ENCODE results near the gene ZNF175. TPM values are rescaled to one million over a fixed set of nuclear protein-coding genes. Genes with fewer than 3 reads are reported as not detected.

The ZNF175 gene
- total RNA-seq, 1 donor from 2014 or later: 16.0 TPM

DNA sequence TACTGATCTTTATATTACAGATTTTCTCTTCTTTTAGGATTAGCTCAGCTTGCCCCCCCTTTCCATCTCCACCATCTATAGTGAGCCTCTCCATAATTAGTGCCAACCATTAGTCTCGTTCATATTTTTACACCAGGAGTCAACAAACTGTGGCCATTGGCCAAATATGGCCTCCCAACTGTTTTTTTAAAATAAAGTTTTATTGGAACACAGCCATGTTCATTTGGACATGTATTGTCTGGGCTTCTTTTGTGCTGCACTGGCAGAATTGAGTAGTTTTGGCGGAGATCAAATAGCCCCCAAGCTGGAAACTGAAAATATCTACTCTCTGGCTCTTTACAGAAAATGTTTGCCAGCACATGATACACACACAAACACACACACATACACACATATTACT is 18.4 kb downstream of the ZNF175 start:
- no peak for DNase-seq (ENCODE audit: low spot score)

DNA sequence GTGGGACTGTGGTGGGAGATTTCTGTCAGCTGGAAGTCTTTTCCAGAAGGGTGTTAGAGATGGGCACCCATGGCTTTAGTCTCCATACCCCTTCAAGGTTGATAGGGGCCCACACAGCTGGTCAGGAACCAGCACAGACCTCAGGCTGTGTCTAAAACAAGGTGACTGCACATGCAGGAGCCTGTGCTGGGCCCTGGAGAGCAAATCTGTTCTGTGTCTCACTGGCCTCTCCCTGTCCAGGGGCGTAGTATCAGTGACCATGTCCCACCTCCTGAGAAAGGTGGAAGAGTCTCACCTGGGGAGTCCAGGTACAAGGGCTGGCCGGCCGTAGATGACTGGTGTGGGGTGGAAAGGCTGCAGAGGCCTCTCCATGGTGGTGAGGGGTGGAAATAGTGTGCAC is 19.4 kb downstream of the ZNF175 start:
- no peak for DNase-seq (ENCODE audit: low spot score)

DNA sequence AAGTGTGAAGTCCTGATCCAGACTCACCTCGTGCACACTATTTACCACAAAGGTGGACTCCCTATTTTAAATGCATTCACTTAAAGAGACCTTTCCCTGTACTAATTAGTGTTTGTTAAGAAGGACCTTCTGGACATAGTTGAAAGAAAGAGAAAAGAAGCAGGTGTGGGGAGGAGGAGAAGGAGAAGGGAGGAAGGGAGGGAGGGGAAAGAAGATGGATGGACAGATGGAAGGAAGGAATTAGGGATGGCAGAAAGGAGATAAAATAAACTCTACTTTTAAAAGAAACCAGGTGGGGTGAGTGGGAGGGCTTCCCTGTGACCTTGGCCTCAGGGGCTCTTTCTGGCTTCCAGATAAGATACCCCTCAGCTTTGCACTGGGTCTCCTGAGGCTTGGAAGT is 21.4 kb downstream of the ZNF175 start:
- DNase-seq (ENCODE audit: low spot score): no peak

DNA sequence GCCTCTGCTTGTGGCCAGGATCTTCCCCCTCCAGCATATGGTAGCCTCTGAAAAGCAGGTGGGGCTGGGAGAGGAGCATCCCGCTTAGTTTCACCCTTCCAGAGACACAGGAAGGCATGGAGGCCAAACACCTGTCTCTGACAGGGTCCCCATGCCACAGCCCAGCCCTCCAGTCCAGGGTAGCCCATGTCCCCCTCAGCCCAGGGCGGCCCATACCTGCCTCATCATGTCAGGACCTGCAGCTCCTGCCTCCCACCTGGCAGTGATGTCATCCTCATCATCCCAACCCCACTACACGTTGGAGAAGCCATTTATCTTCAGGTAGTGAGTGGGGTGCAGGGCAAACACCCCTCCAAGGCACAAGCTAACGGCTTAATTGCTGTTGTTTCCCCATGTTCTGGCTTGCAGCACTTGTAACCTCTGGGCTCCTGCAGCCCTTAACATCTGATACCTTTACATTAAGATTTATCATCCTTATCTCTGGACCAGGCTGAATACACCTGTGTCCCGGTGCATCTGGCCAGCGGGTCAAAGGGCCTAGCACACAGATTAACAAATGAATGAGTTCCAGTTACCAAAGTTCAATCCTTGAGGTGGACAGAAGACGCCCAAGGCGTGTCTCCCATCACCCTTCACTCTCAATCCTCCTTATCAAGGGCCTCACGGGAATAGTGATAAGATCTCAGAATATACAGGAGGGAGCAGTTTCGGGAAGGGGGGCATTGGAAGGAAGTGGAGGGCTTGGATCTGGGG is 22.2 kb downstream of the ZNF175 start:
- DNase-seq (ENCODE audit: low spot score): no peak

DNA sequence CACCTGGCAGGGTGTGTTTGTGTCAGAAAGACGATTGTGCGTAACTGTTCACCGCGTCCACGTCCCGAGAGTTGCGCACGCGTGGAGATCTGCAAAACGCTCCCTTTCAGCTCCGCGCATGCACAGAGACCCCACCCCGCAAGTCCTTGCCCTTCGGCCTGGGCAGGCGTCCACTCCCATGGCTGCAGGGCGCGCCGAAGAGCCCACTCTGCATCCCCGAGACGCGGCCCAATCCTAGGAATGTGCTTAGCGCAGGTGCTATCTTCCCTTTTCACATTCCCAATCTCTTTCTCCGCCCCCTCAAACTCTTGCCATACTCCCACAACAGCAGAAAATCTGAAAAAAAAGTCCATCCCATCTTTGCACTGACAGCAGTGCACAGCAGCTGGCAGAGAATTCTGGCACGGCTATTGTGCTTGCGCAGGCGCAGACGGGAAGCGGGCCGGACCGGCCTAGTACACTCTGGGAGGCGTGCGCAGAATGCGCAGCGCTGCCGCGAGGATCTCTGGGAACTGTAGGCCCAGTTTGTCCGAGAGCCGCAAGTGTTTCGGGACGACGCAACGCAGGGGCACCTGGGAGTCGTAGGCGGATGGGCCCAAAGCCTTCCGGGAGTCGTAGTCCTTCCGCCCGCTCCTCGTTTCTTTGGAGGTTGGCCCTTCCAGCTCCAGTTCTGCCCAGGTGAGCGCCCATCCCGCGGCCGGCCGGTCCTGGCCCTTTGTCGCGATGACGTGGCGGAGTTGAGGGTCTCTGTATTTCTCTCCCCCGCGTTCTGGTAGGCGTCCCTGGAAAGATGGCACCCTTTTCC is 23.1 kb downstream of the ZNF175 start:
- peak; percentile 97 for DNase-seq (ENCODE audit: low spot score)

DNA sequence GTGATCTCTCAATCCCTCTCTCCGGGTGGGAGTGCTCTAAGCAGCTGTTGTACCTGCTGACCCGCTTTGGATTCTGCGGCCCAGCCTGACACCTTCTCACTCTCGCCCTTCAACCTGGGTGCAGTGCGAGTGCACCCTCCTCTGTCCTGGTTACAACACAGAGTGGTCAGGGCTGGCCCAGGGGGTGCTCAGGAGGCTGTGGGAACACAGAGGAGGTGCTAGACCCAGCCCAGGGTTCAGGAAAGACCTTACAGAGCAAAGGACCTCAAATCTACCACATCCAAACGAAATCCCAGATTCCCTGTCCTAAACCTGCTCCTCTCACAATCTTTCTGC is 23.7 kb downstream of the ZNF175 start:
- DNase-seq (ENCODE audit: low spot score): no peak

DNA sequence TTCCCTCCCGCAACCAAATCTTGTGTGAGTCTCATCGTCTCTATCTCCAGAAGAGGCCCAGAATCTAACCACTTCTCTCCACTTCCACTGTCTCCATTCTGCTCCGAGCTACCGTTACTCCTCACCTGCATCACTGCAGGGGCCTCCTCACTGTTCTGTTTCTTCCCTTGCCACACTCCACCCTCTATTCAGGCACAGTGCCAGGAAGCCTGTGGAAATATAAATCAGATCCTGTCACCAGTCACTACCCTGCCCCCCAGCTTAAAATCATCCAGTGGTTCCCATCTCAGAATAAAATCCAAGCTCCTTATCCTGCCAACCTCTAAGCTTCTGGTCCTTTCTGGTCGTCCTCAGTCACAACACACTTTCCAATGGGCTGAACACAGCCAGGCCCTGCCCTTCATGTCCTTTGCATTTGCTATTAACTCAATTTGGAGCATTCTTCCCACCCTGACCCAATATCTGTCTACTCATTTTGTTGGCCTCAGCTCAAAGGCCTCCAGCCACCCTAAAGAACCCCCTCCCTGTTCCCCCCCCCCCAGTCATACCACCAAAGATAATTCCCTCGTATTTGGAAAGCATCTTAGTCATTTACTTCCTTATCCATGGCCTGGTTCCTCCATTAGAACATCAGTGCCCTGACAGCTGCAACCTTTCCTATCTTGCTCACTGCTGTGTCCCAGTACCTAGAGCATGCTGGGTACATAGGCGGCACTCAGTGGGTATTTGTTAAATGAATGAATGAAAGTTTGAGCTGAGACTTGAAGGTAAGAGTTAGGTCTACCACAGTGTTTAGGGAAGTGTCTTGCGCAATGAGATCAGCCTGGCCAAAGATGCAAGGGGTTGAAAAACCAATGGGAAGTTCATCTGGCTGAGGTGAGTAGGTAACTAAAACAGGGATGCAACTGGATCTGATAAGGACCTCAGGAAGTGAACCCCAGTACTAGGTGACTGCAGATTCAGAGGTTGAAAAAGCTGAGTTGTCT is 24.4 kb downstream of the ZNF175 start:
- DNase-seq (ENCODE audit: low spot score): no peak

DNA sequence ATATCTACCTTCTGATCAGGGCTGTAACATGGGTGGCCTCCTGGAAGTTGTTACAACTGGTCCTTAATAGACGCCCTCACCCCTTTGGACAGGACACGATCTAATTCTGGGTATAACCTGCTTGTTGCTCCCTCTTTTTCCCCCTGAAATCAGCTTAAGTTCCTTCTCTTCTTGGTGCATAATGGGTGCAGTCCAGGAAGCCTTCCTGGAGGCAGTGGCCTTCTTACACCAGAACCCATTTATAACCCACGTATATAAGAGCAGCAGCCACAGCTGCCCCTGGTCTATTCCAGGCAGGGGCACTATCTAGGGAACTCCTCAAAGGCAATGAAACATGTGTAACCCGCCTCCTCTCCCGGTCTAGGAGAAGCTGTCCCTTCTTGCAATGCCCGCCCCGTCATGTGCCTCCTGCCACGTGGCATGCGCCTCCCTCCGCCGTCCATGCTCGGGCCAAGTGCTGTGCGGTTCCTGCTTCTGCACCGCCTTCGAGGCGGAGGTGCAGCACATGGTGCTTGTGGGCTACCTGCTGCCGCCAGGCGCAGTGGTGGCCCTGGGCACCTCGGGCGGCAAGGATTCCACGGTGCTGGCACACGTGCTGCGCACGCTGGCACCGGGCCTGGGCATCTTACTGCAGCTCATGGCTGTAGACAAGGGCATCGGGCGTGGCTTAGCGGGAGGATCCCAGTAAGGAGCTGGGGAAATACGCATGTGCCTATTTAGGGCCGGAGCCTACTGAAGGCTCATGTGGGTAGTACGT is 27.3 kb downstream of the ZNF175 start:
- no peak for DNase-seq (ENCODE audit: low spot score)

DNA sequence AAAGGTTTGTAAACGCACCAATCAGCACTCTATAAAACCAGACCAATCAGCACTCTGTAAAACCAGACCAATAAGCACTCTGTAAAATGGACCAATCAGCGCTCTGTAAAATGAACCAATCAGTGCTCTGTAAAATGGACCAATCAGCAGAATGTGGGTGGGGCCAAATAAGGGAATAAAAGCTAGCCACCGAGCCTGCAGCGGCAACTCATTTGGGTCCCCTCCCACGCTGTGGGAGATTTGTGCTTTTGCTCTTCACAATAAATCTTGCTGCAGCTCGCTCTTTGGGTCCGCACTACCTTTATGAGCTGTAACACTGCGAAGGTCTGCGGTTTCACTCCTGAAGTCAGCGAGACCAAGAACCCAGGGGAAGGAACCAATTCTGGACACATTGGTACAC is 28.0 kb downstream of the ZNF175 start:
- no peak for DNase-seq (ENCODE audit: low spot score)

DNA sequence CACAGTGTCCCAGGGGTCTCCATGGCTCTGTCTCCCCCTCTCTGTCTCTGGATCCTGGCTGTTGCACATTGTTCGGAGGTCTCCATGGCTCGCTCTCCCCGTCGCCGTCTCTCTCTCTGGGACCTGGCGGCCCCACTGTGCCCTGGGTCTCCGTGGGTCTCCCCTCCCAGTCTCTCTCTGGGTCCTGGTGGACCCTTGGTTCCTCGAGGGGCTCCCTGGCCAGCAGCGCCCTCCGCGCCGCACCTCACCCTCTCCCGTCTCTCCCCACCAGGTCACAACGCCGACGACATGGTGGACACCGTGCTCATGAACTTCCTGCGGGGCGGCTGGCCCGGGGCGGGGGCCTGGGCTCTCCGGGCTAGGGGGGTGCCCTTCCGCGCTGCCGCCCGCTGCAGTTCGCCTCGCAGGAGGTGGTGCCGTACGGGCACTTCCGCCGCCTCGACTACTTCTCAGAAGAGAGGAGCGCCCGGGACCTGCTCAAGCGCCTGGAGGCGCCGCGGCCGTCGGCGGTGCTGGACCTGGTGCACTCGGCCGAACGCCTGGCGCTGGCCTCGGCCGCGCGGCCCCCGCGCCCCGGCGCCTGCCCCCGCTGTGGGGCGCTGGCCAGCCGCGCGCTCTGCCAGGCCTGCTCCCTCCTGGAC is 30.0 kb downstream of the ZNF175 start:
- no peak for DNase-seq (ENCODE audit: low spot score)

DNA sequence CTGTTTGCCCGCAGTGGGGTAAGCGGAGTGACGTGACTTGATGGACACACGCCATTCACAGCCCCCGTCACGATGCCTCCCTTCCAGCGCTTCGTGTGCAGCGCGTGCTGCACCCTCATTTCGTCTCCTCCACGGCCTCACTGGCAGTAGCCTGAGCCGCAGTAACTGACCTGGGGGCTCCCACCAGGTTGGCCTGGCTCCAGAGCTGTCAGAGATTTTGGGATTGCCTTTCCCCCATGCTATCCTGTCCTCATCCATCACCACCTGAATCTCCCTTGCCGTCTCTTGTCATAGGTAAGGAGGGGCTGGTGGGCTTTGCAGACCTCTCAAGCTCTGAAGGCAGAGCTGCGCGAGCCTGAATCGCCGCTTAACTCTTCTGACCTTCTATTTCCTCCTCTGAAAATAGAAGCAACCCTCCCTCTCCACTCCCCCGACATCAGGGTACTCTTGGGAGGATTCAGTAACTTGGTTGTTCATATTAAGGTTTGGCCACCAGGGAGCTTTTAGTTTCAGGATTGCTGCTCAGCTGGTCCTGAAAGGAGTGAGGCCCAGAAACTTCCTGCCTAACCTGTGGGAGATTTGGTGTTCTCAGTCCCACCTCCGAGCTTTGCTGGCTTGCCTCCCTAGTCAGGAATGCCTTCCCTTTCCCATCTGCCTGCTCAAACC is 31.2 kb downstream of the ZNF175 start:
- no peak for DNase-seq (ENCODE audit: low spot score)

DNA sequence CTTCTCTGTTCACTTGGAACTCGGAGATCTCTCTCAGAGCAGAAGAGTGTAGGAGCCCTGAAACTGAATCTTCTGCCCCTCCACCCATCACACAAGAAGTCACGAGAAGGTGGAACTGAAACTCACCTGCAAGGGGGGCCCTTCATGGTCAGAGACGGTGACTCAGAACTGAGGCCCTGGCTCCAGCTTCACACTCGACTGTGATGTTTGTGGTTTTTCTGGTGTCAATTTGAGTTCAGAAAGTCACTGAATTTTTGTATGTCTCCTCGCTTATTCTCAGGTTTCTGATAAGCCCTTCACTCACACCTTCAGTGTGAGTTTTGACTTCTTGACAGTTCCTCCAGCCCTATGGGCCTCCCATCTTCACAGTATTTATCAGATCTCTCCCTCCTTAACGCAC is 36.0 kb downstream of the ZNF175 start:
- no peak for DNase-seq (ENCODE audit: low spot score)

DNA sequence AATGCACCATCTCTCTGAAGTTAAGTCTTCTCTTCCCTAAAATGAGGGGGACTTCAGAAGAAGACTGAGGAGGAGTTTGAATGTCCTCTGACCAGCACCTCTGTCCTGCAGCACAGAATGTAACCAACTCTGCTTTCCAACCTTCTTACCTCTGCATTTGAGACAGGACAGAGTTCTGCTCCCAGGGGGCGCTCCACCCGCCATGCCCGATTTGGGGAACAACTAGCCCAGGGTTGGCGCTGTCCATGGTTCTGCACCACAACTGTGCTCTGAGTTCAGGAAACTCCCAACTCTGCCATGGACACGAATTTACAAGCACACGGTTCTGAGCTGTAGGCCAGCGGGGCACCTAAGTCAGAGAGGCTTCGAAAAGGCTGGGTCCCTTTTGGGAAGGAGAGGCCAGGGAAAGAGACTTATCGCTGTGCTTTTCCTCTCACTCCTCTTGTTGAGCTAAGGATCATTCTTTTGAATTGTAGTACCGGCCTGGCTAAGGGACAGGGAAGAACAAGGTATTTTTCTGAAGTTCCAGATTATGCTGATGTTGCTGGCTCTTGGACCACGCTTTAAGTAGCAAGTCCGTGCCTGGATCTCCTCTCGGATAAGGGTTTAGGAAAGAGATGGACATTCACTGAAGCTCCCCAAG is 37.0 kb downstream of the ZNF175 start:
- peak; percentile 70 for DNase-seq (ENCODE audit: low spot score)

DNA sequence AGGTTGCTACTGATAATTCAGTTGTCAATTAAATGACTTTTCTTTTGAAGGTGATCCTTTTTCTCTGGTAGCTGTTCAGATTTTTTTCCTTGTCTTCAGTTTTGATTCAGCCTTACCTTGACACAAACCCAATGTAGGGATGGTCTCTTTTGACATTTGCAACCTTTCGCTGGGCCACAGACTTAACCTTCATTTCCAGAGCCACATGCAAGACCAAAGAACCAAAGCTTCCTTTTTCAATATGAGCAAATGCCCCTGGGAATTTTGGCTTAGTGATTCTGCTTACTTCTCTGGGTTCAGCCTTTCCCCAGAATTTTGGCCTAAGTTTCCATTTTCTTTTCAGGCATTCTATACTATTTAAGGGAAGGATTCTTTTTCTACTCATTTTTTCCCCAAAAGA is 39.5 kb downstream of the ZNF175 start:
- no peak for DNase-seq (ENCODE audit: low spot score)

DNA sequence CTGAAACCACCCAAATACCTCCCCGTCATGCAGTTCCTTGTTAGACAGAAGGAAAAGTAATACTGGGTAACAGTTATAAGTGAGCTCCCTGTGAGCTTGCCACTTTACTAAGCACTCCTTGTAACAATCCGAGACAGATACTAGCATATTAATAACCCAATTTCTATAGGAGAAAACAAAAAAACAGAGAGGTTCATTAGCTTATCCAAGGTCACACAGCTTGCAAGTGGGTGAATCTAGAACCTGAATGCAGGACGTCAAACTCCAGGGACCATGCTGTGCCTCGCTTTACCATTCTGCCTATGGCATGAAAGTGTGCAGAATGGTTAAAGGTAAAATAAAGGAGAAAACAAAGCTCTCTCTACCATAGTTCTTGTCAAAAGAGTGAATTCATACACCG is 43.7 kb downstream of the ZNF175 start:
- DNase-seq (ENCODE audit: low spot score): no peak

DNA sequence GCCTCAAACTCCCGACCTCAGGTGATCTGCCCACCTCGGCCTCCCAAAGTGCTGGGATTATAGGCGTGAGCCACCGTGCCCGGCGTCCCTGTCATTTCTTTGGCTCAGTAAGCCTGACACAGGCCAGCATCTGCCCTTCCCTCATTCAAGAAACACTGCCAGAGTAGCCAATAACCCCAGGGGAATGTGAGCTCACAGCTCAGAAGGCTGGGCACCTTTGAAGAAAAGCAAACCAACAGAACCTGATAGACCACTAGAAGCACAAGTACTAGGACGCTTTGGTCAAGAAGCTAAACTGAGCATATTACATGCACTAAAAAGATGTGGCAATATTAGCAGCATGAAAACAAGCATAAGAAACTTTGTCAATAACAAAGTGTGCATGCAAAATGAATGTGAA is 44.9 kb downstream of the ZNF175 start:
- no peak for DNase-seq (ENCODE audit: low spot score)

DNA sequence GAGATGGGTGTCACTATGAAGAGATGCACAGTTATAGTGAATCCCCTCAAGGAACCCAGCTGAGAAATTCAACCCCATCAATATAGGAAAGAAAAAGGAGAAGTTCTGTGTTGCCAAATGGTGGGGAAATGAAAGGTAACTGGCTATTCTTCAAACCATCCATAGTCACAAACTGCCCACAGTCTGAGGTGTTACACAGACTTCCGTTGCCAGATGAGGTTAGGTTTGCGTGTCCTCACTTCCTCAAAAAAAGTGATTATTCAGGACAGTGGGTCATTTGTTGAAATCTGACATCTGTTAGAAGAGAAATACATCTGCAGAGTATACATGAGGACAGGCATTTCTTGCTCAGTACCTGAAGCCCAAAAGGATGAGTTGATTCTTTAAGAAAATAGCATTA is 50.1 kb downstream of the ZNF175 start:
- no peak for DNase-seq (ENCODE audit: low spot score)

DNA sequence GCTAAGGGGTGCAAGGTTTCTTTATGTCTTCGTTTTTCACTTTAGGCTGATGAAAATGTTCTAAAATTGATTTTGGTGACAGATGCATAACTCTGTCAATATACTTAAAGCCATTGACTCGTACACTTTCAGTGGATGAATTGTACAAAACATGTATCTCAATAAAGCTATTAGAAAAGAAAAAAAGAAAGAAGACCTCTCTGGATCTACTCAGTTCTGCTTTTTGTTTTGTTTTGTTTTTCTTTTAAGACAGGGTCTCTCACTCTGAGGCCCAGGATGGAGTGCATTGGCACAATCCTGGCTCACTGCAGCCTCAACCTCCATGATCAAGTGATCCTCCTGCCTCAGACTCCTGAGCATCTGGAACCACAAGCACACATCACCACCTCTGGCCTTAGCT is 55.6 kb downstream of the ZNF175 start:
- DNase-seq (ENCODE audit: low spot score): no peak

DNA sequence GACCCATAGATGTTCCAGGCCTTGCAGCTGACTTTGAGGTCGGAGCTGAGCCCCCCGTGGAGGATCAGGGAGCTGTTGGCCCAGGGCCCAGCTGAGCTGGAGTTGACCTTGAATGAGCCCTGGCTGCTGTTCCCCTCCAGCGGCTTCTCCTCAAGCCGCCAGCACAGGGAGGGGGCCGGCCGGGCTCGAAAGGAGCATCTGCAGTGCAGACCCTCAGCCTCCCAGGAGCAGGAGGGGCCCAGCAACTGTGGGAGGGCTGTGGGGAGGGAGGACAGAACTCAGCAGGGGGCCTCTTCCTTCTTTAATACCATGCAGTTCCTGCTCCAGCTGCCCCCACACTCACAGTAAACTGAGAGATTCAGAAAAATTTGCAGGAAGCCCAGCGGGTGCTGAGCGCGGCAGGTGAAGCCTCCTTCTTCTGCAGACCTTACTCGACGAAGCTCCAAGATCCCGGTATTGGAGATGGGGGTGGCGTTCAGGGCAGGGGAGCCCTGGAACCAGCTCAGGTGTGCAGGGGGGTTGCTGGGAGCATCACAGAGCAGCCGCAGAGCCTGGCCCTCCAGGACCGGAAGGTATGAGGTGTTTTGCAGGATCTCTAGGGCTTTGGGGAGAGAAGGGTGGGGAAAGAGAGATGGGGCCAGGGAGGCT is 56.5 kb downstream of the ZNF175 start:
- DNase-seq (ENCODE audit: low spot score): no peak

Data from ureter (tissue), 1 donor.